HG03103 (cell line): Measurements from ENCODE around the gene ARID1B.

Experiments used
- ATAC-seq: cut with Tn5 transposase; IDR thresholded peaks from one replicate; pipeline ENCODE4 v1.9.1; 2021; ENCODE audit warnings: low read depth; ENCODE audit not compliant: unreplicated experiment

Gene ARID1B

DNA sequence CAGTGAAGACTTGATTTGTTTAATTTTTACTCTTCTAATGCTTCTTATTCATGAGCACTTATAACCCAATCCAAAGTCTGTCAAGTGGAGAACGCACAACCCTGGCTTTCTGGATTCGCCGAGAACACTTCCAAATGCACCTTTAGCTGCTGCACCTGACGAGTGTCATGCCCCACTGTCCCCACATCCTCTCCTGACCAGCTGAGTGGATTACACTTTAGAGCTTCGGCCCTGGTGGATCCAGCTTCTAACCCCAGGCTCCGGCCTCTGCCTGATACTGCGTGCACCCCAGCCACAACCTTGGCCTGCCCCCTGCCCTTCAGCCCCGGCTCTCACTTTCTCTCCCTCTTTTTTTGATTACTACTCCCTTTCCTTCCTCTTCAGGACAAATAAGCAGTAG is 287.3 kb downstream of the ARID1B start:
- no peak for ATAC-seq

DNA sequence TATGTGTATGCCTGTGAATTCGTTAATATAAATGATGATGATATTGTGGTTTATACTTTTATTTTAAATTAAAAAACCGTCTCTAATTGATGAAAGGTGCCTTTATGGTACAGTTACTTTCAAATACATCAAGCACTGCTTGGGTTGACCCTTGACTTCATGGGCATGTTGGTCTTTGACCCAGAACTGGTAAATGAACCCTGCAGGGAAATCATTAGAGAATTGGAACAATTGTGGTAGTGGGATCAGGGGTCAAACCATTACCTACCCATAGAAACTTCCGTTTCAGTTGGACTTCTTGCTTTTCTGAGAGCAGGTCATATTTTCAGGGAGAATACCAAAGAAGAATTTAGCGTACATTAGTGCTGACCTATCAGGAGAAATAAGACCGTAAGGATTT is 288.2 kb downstream of the ARID1B start:
- ATAC-seq: no peak

DNA sequence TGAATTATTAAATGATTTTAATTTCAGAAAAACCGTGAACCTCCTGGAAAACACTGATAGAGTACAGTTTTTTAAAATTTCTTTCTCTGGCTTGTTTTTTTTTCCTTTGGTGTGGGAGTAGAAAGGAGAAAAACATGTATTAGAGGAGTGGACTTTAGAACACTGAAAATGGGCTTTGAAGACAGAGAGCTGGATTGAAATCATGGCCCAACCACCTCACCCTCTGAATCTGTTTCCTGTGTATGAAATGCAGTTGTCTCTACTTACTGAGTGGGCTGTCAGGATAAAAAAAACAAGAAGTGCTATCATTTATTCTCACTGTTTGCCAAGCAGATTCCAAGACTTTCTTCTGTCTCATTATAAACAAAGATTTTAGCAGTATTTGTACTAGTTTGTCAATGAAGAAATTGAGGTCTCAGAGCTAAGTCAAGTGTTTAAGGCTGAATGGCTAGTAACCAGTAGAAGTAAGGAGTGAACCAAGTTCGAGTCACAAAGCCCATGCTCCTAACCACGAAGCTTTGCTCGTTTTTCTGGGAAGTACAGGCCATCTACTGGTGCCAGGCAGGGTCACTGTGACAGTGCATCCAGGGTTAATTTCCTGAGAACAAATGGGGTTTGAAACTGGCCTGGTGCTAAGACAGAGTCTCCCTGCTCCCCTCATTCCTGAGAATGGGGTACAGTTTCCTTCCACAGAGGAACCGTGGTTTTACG is 289.8 kb downstream of the ARID1B start:
- no peak for ATAC-seq

DNA sequence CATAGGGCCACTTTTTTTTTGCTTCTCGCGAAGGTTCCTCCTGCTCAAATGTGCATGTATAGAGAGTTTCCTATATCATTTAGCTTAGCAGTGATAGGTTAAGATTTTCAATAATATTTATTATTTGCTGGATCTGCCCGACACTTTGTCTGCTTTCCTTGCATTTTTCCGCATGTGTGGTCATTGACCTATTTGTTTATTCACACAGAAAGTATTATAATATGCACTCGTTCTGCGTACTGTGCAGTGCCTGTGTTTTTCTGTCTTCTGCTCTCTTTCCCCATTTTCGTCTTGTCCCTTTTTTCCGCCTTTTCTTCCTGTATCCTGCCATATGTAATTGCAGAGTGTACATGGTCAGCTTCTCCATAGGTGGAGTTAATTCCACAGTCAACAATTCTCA is 290.3 kb downstream of the ARID1B start:
- ATAC-seq: no peak

DNA sequence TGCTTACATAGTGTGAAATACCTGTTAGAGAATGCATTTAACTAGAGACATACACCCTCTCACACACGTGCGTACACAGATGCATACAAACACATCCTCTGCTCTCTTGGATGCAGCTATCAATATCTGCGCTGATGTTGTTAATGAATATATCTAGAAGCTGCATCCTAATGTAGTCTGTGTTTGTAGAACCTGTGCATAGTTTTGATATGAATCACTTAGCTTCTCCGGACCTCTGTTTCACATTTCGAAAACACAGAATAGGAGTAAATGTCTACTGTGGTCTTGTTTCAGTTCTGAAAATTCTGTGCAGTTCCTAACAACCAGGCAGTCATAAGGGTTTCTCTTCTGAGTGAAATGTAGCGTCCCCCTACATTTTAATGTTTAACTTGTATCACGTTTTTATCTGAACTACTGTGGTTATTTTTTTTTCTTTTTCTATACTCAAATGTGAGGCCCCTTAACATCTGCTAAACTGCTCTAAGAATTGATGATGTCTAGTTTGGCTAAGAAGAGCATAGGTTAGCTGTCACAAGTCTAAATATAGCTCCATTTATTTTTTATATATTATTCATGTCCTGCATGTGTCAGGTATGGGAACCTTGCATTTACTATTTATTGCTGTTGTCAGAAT is 291.6 kb downstream of the ARID1B start:
- peak; percentile 96 for ATAC-seq

DNA sequence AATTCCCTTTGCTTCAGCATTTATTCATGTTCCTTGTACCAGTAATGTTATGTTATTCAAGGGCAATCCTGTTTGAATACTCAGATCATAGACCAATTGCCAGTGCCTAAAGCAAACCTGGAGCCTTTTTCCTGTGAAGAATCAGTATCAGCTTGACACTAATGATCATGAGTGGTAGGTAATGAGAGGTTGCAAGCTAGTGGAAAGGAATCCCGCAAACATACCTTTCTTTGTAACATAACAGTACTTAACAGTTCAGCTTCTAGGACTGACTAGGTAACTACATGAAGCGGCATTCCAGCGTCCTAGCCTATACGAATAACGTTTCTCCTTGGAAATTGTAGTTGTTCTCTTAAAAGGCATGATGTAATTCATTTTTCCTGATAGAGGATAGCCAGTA is 292.4 kb downstream of the ARID1B start:
- no peak for ATAC-seq

DNA sequence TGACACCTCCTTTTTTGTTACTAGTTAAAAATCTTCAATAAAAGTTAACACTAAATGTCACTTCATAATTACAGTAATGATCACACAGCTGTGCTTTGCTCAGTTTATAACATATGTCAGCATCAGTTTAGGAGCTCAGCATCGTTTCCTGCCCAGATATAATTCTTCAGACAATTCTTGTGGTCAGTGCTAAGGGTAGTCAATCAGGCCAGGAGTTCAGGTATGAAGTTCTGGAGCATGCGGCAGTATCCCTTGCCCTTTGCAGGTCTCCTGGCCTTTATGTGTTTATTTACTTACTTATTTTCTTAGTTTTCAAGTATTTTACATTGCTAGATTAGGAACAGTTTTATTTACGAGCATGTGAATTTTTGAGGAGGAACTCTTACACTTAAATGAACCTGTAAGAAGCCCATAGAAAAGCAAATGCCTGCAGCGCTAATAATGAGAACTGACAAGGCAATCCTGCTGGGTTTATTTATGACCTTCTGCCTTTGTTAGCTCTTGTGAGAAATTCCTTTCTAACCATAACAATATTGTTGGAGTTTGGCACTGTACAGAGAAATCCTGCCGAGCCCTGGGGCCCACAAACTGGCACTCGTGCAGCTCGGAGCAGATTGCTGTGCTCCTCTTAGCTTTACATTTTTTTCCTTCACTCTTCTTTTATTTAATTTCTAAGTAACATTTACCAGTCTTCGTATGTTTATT is 293.4 kb downstream of the ARID1B start:
- no peak for ATAC-seq

DNA sequence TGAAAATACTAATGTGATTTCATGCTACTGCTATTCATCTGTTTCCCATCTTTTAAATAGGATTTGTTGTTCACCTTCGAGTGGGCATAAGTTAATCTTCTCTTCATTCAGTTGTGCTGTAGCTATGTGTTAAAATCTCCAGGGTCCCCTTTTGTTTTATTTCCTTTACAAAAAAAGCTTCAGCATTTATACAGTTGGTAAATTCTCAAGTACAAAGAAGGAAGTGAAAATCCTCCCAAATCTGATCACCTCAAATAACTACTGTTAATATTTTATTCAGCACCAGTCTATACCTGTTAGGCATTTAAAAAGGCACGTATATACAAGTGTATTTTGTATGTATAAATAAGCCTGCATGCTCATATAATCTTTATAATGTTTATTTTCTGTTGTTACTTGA is 294.9 kb downstream of the ARID1B start:
- ATAC-seq: no peak

DNA sequence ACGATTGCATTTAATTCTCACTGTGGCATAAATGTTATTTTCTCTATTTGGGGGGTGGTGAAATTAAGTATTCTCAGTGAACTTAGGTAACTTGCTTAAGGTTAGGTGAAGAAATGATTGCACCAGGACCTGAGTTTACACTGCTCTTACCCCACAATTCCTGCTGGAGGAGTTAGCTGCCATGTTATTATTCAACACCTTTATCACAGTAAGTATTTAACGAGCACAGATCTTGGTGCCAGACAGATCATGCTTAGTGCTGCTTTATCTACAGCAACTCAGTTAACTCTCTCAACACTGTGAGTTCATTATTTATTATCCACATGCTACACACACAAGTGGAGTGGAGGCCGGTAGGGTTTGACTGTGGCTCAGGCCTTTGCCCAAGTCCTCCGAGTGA is 296.4 kb downstream of the ARID1B start:
- ATAC-seq: no peak

DNA sequence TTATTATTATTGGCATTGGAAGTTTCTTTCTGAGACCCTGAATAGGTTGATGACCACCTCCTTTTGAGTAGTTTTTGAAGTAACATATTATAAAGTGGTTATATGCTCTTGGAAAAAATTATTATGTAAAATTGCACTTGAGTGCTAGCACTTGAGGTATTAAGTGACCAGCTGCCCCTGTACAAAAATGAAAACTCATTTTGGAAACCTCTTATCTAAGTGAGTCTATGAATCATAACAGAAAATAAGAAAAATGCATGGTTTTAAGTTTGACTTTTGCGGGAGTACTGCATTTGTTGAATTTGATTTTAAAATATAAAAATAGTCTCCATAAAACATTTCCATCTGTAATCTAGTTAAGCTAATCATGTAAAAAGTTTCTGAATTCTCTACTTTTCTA is 297.8 kb downstream of the ARID1B start:
- no peak for ATAC-seq

DNA sequence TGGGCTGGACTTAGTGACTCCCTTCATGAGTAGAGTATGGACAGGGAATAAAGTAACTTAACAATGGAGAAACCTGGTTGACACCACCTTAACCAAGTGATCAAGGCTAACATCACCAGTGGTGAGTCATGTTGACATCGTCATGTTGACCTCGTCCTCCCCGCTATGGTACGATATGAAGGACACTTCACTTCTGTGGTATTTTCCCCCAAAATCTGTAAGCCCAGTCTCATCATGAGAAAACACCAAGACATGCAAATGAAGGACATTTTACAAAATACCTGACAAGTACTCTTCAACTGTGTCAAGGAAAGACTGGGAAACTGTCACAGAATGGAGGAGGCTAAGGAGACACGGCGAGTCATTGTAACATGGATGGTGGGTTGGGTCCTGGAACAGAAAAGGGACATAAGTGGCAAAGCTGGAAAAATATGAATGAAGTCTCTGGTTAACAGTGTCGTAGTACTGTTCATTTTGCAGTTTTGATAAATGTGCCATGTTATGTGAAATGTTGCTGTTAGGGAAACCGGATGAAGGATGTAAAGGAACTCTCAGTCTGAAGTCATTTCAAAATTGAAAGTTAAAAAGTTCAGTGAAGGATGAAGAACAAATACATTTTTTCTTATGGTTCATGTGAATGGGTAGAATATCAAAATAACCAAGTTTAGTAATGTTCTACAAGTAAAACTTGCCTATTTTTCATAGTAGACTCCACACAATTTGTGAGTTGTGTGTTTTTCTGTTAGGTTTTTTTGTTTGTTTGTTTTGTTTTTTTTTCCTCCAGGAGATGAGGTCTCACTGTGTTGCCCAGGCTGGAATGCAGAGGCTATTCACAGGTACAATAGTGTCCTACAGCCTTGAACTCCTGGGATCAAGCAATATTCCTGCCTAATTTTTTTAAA is 298.6 kb downstream of the ARID1B start:
- ATAC-seq: peak; percentile 92

DNA sequence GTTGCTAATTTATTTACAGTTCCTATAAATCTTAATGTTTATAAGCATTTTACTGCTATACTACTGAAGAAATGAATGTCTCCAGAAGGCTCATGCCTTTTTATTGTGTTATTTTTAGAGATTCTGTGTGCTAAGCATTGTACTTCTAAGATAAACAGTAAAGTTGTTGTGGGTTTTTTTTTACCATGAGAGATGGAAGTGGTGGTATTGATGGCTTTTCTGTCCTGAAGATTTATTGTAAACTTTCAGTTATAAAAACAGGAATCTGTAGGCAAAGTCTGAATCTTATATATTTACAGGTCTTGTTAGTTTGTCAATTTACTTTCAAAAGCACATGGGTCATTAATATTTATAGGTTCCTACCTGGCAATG is 299.3 kb downstream of the ARID1B start:
- ATAC-seq: no peak

DNA sequence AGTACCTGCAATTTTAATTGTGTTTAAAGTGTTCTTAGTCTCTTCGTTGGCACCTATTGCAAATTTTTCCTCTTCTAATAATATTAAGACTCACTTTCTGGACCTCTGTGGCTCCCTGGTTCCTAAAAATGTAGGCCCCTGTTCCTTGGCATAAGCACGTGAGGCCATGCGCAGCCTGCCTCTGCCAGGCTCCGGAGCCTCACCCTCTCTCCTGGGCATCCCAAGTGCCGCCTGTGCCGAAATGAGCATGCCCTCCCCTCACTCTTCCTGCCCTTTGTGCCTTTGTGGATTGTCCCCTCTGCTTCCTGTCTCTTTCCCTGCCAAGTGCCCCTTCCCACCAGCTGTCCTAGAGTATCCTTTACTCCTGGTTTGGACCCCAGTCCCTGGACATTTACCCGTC is 300.1 kb downstream of the ARID1B start:
- no peak for ATAC-seq

DNA sequence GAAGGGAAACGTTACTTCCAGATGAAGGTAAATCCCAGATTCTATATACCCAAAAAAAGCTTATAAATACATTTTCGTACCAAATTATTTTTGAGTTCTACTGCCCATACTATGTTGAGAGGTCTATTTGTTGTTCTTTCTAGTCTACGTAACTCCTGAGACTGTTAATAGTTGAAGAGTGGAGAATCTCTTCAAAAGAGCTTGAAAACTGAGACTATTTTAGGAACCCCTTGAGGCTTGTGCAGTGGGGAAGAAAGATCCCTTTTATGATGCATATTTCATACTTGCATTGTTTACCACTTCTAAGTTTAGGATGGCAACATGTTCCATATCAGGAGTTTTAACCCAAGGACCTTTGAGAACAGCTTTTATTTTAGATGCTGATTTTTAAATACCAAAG is 301.1 kb downstream of the ARID1B start:
- ATAC-seq: no peak

DNA sequence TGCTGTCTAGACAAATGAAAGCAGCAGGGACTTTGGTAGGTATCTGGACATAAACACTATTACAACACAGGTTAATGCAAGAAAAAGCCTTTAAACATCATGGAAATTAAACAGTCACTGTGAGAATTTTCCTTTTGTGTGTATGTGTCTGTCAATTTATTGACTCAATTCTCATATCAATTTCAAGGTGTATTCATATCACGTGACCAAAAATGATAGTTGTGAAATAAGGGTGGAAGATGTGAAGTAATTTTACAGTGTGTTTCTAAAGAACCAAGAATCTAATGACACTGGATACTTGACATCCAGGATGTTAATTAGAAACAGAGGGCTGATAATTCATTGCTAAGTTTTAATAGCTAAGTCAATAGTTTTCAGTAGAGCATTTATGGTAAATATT is 302.1 kb downstream of the ARID1B start:
- no peak for ATAC-seq

DNA sequence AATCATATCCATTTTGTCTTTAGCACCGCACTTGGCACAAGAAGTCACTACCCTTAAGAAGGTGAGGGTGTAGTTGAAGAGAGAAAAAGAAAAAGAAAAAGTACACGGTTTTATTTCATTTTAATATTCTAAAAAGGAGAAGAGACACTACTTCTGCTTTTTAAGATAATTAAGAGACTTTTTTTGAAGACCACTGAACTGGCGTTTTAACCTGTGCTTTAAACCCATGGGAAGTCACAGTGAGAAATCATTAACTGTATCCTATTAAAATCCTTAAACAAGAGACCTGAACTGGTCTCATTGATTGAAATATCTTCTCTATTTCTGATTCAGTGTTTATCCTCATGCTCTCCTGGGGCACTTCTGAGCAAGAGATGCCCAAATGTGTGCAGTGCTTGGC is 302.6 kb downstream of the ARID1B start:
- ATAC-seq: no peak

DNA sequence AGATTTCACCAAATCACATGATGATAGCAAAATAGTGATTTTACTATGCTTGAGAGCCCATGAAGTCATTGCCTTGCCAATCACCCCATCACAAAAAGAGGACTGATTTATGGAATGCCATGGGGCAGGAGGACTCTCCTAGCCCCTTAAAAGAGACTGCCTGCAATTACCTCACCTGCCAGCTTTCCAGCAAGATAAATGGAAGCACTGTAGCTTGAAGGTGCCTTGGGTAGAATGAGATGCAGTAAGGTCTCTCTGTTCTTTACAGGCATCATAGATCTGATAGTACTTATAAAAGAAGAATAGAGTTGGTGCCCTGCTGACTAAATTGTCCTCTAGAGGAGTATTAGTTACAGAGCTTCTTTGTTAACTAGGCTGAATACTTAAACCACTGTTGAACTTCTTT is 303.8 kb downstream of the ARID1B start:
- ATAC-seq: no peak

DNA sequence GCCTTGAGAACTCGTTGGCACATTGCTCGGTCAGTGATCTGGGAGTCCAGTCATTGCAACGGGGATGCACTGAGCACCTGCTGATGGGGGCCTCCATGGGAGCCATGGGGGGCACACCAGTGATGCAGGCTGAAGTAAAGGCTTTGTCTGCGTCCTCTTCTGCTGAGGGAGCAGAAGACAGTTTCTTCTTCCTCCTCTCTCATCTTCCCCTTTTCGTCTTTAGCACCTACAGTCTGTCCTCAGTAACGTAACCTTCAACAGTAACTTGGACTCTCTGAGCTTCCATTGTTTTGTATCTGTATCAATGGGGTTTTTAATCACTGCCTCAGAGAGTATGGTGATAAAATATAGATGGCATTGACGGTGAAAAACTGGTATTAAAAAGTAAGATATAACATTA is 306.2 kb downstream of the ARID1B start:
- no peak for ATAC-seq

DNA sequence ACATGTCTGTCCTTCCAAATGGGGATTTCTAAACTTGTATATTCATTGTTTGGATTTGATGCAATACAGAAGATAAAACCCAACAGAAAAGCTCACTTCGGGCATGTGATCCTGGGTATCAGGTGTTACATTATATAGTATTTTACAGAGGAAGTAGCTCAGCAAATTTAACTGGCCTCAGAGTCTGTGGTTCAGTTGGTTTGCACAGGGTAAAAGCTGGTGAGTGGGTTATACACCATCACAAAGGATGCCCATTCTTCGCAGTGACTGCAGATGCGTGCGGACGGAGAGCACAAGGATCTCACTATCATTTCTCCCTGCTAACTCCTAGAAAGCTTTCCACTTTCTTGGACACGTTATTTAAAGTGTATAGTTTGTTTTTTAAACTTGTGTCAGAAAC is 309.5 kb downstream of the ARID1B start:
- no peak for ATAC-seq

DNA sequence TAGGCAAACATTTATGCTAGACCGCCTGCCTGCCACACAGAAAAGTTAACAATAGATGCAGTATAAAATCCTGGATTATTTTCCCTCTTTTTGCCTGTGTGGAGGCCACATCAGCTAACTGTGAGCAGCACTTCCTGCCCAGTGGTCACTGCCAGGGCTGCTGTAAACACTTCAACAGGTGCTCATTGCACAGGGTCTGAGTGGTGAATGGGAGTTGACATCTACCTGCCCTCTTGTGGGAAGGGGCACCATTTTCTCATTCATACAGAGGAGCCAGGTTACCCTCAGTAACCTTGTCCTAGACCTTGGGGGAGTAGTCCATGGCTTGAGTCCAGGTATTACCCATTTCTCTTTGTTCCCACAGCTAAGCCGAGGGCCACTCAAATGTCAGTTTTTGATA is 310.8 kb downstream of the ARID1B start:
- no peak for ATAC-seq

DNA sequence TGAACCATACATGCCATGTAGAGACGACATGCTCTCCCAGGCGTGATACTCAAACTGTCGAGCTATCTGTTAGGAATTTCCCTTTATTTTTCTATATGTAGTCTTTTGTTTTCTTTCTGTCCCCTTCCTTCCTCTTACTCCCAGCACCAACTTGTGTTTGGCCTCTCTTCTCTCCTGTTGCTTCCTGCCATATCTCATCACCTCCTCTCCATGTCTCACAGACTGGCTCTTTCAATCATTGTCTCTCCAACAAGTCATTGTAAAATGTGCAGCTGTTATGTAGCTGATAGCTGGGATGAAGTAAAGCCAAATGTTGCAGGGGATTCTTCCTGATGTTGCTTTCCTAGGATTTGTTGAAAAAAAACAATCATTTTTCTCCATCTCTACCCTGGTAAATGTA is 311.7 kb downstream of the ARID1B start:
- no peak for ATAC-seq
